ENCODE results near the gene DNAJA2.

DNA sequence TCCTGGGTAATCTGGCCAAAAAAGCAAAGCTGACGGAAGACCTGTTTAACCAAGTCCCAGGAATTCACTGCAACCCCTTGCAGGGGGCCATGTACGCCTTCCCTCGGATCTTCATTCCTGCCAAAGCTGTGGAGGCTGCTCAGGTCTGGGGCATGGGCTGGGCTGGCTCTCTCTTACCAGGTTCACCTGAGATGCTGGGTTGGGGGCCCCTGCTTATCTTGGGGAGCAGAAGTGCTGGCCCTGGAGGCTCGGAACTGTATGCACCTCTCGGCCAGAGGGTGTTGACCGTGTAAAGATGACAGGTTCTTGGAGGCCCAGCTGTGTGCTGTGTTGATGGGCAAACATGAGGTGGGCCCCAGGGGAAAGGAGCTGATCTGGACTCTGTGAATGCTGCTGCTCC lies 49.1 kb downstream of the DNAJA2 start:
- TF ChIP-seq CTCF (IDR thresholded peaks at IDR 0.05; ENCODE audit: low read depth, low read length, poor library complexity, severe bottlenecking), result no peak
- no peak for TF ChIP-seq EZH2phosphoT487 (IDR thresholded peaks at IDR 0.05; ENCODE audit: borderline replicate concordance, low read length)

Measured in DOHH2 (cell line).